Nephron (organoid): ENCODE data around the gene GCGR.

Experiments
- H3K27ac Mint-ChIP-seq, 3 experiments: 2 replicates each; pipeline ENCODE4 v1.8.0; 2020; ENCODE audit warnings: mixed read lengths in 3 of 3, mild to moderate bottlenecking in 2 of 3, moderate library complexity in 1 of 3
- H3K27me3 Mint-ChIP-seq: 2 replicates; pipeline ENCODE4 v1.8.0; 2021; ENCODE audit warnings: low read depth, mild to moderate bottlenecking, moderate library complexity, mixed read lengths
- H3K36me3 Mint-ChIP-seq: 2 replicates; pipeline ENCODE4 v1.8.0; 2020; ENCODE audit warnings: low read depth, mixed read lengths
- H3K4me1 Mint-ChIP-seq: 2 replicates; pipeline ENCODE4 v1.8.0; 2020; ENCODE audit warnings: mixed read lengths
- H3K4me3 Mint-ChIP-seq, 3 experiments: 2 replicates each; pipeline ENCODE4 v1.8.0; 2020; ENCODE audit warnings: mild to moderate bottlenecking in 3 of 3, mixed read lengths in 3 of 3, moderate library complexity in 2 of 3
- H3K9me3 Mint-ChIP-seq: 2 replicates; pipeline ENCODE4 v1.8.0; 2020; ENCODE audit warnings: mixed read lengths
- TF ChIP-seq, protein P1 (sequence below), 3 experiments: fragments of 200-600 bp; sonication (generic); IDR thresholded peaks; one replicate each; pipeline ENCODE4 v1.5.0; 2021; ENCODE audit warnings: antibody characterized with exemption in 3 of 3; ENCODE audit not compliant: unreplicated experiment in 3 of 3

The GCGR gene

DNA sequence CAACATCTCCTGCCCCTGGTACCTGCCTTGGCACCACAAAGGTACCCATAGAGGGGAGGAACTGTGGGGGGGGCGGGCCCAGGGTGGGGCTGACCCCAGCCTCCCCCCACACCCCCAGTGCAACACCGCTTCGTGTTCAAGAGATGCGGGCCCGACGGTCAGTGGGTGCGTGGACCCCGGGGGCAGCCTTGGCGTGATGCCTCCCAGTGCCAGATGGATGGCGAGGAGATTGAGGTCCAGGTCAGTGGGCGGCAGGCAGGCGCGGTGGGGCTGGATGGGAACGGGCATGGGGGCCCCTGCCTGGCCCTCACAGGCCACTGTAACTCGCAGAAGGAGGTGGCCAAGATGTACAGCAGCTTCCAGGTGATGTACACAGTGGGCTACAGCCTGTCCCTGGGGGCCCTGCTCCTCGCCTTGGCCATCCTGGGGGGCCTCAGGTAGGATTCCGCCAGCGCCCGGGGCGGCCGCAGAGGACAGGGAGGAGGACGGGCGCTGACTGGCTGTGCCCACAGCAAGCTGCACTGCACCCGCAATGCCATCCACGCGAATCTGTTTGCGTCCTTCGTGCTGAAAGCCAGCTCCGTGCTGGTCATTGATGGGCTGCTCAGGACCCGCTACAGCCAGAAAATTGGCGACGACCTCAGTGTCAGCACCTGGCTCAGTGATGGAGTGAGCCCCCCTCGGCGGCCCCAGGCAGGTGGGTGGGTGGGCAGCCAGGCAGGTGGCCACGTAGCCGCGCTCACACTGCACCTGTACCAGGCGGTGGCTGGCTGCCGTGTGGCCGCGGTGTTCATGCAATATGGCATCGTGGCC lies 7.1 kb downstream of the GCGR start:
- Mint-ChIP-seq H3K27me3 (peaks cover 40% of the 10 kb centered on the region), H3K9me3 (no peaks in the 10 kb centered on the region), H3K4me3 (no peak overlapping the region), H3K27ac (no peak overlapping the region), H3K4me1 (no peaks in the 10 kb centered on the region), H3K36me3 (peaks cover 7% of the 10 kb centered on the region)
- TF ChIP-seq, protein P1, sequence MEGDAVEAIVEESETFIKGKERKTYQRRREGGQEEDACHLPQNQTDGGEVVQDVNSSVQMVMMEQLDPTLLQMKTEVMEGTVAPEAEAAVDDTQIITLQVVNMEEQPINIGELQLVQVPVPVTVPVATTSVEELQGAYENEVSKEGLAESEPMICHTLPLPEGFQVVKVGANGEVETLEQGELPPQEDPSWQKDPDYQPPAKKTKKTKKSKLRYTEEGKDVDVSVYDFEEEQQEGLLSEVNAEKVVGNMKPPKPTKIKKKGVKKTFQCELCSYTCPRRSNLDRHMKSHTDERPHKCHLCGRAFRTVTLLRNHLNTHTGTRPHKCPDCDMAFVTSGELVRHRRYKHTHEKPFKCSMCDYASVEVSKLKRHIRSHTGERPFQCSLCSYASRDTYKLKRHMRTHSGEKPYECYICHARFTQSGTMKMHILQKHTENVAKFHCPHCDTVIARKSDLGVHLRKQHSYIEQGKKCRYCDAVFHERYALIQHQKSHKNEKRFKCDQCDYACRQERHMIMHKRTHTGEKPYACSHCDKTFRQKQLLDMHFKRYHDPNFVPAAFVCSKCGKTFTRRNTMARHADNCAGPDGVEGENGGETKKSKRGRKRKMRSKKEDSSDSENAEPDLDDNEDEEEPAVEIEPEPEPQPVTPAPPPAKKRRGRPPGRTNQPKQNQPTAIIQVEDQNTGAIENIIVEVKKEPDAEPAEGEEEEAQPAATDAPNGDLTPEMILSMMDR (IDR thresholded peaks at IDR 0.05; ENCODE audit: unreplicated experiment in 3 of 3) = no peak

DNA sequence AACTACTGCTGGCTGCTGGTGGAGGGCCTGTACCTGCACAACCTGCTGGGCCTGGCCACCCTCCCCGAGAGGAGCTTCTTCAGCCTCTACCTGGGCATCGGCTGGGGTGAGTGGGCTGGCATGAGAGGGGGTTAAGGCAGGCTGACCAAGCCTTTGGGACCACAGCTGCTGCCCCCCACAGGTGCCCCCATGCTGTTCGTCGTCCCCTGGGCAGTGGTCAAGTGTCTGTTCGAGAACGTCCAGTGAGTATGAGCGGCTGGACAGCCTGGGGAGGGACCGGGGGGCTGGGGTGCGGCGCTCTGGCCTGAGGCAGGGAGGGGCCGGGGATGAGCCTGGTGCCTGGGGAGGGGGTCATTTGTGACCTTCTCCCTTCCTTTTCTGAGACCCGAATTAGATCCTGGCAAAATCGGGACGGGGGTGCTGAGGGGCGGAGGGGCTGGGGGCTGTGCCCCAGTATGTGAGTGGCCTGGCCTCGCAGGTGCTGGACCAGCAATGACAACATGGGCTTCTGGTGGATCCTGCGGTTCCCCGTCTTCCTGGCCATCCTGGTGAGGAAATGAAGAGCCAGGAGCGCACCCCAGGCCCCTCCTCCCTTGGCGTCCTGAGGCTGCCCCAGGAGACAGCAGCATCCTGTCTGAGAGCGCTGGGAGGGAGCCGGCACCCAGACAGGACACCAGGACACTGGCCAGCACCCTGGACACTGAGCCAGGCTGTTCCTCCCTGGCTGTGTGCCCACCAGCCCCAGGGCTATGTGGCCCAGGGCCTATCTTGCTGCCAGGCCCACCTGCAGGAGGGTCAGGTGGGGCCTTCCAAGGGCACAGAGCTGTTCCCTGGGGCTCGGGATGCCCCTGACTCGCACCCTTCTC lies 8.0 kb downstream of the GCGR start:
- H3K4me3 Mint-ChIP-seq = no peak overlapping the region
- H3K27me3 Mint-ChIP-seq = peaks cover 37% of the 10 kb centered on the region
- no peaks in the 10 kb centered on the region for H3K9me3 Mint-ChIP-seq
- no peak overlapping the region for H3K27ac Mint-ChIP-seq
- H3K36me3 Mint-ChIP-seq = peaks cover 7% of the 10 kb centered on the region
- H3K4me1 Mint-ChIP-seq = no peaks in the 10 kb centered on the region
- TF ChIP-seq, protein P1 (IDR thresholded peaks at IDR 0.05; ENCODE audit: unreplicated experiment in 3 of 3) = no peak

DNA sequence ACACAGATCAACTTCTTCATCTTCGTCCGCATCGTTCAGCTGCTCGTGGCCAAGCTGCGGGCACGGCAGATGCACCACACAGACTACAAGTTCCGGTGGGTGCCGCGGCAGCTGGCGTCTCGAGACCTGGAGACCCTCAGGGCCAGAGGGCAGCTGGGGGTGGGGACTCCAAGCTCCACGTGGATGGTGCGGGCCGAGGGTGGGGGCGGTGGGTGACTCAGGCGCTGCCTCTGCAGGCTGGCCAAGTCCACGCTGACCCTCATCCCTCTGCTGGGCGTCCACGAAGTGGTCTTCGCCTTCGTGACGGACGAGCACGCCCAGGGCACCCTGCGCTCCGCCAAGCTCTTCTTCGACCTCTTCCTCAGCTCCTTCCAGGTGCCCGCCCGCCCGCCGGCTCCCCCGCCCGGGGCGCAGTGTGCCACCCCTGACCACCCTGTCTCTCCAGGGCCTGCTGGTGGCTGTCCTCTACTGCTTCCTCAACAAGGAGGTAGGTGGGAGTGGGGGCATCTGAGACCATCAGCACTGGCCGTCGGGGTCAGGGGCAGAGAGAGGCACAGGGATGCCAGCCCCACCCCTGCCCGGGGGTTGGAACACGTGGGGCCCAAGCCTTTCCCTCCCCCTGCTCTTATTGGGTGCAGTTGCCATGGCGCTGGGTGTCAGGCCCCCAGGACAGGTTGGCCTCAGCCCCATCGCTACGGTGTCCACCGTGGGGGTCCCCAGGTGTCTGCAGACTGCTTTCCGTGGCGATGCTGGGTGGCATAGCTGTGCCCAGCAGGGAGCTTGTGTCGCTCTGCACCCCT lies 8.8 kb downstream of the GCGR start:
- H3K27ac Mint-ChIP-seq = no peak overlapping the region
- no peaks in the 10 kb centered on the region for H3K9me3 Mint-ChIP-seq
- peaks cover 7% of the 10 kb centered on the region for H3K36me3 Mint-ChIP-seq
- peaks cover 29% of the 10 kb centered on the region for H3K27me3 Mint-ChIP-seq
- TF ChIP-seq, protein P1 (IDR thresholded peaks at IDR 0.05; ENCODE audit: unreplicated experiment in 3 of 3) = no peak
- no peak overlapping the region for H3K4me3 Mint-ChIP-seq
- no peaks in the 10 kb centered on the region for H3K4me1 Mint-ChIP-seq

DNA sequence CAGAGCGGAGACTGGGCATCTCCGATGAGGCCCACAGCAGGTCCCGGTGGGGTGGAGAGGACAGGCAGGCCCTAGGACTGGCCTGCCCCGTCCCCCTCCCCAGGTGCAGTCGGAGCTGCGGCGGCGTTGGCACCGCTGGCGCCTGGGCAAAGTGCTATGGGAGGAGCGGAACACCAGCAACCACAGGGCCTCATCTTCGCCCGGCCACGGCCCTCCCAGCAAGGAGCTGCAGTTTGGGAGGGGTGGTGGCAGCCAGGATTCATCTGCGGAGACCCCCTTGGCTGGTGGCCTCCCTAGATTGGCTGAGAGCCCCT lies 9.4 kb downstream of the GCGR start:
- Mint-ChIP-seq H3K4me3 (no peak overlapping the region), H3K4me1 (no peaks in the 10 kb centered on the region), H3K9me3 (no peaks in the 10 kb centered on the region), H3K27me3 (peaks cover 24% of the 10 kb centered on the region), H3K27ac (no peak overlapping the region), H3K36me3 (peaks cover 7% of the 10 kb centered on the region)
- TF ChIP-seq, protein P1 (IDR thresholded peaks at IDR 0.05; ENCODE audit: unreplicated experiment in 3 of 3) = no peak

DNA sequence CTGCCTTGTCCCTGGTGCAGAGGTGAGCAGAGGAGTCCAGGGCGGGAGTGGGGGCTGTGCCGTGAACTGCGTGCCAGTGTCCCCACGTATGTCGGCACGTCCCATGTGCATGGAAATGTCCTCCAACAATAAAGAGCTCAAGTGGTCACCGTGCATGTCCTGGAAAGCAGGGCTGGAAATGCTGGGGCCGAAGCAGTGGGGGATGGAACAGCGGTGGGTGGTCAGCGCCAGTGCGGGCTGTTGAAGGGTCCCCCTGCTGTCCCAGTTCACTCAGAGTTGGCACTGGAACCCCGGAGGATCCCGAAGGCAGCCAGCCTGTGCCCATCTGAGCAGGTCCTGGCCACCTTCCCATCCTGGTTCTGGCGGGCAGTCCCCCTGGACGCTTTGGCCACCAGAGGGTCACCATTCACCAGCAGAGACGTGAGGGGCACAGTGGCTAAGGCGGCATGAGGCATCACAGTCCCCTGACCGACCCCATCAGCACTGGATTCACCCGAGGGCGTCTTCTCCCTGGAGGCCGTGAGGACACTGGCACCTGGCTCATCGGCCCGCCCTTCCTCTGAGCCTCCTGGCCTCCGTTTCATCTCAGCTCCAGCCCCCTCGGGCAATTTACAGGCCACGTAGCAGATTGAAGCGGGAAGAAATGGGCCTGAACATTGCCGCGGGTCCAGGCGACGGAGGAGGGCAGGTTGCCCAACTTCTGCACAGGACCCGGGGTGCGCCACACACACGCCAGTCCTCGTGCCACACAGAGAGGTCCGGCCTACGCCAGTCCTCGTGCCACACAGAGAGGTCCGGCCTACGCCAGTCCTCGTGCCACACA lies 10.1 kb downstream of the GCGR start:
- H3K9me3 Mint-ChIP-seq = no peaks in the 10 kb centered on the region
- H3K27me3 Mint-ChIP-seq = peaks cover 18% of the 10 kb centered on the region
- H3K36me3 Mint-ChIP-seq = peaks cover 5% of the 10 kb centered on the region
- TF ChIP-seq, protein P1 (IDR thresholded peaks at IDR 0.05; ENCODE audit: unreplicated experiment in 3 of 3) = no peak
- no peak overlapping the region for H3K4me3 Mint-ChIP-seq
- H3K4me1 Mint-ChIP-seq = no peaks in the 10 kb centered on the region
- no peak overlapping the region for H3K27ac Mint-ChIP-seq
